HCT116 (cell line): ENCODE data around the gene TMEM229A. TPM values are rescaled to one million over a fixed set of nuclear protein-coding genes. Genes with fewer than 3 reads are reported as not detected.

Experiments
- ATAC-seq: fragments of 200-7000 bp; cut with Tn5 transposase; 2 replicates; pipeline ENCODE4 v1.9.1; 2020; ENCODE audit warnings: mild to moderate bottlenecking, moderate library complexity
- BruUV-seq: library from RNA; stranded (reverse); fragments of 400-500 nt; replicated peaks from 2 replicates; lab custom pipeline; 2021; lab: Mats Ljungman, UMichigan
- CTCF ChIA-PET: fragments of 300-600 bp; sonication (Branson Sonifier 250); formaldehyde crosslinking; loops from one replicate; lab custom pipeline; 2021; ENCODE audit warnings: antibody characterized with exemption; lab: Charles Lee
- POLR2A ChIA-PET: fragments of 300-600, 350-600 bp; sonication (Branson Sonifier 250); formaldehyde crosslinking; loops from one replicate; lab custom pipeline; 2021; ENCODE audit warnings: antibody characterized with exemption; lab: Charles Lee
- RAD21 ChIA-PET, 2 experiments: fragments of 300-600 bp; sonication (Branson Sonifier 250); formaldehyde crosslinking; loops; one replicate each; lab custom pipeline; 2023; ENCODE audit warnings: low total read pairs in 2 of 2; ENCODE audit not compliant: uncharacterized antibody in 2 of 2, unreplicated experiment in 2 of 2, low non-redundant PET in 1 of 2; lab: Charles Lee
- DNase-seq: peaks from one replicate; pipeline ENCODE4 v3.0.0-alpha.2; 2010; ENCODE audit warnings: low read depth, low spot score
- H2AFZ ChIP-seq: fragments of 200-600 bp; shearing (Covaris generic), sonication (generic); 2 replicates; pipeline ENCODE4 v1.6.1; 2017; ENCODE audit warnings: low read depth, mixed run types, mixed read lengths, antibody characterized with exemption, low read length; ENCODE audit not compliant: poor library complexity, severe bottlenecking
- H3K27ac ChIP-seq: 2 replicates; pipeline ENCODE4 v1.5.1; 2012; ENCODE audit warnings: low read depth, low read length
- H3K27me3 ChIP-seq: fragments of 200-600 bp; sonication (generic); 2 replicates; pipeline ENCODE4 v1.6.1; 2016; ENCODE audit warnings: mixed run types, low read length, mixed read lengths; ENCODE audit not compliant: insufficient read depth
- H3K36me3 ChIP-seq, 2 experiments: fragments of 200-500 bp in 1 of 2; fragments of 200-600 bp in 1 of 2; sonication (Bioruptor generic) in 1 of 2; sonication (generic) in 1 of 2; 2 replicates each; pipeline versions ENCODE4 v1.5.1 to v1.6.1; 2014 to 2016; ENCODE audit warnings: low read length in 2 of 2, inconsistent platforms in 1 of 2, mixed read lengths in 1 of 2, mixed run types in 1 of 2; ENCODE audit not compliant: insufficient read depth in 2 of 2, control insufficient read depth in 1 of 2
- H3K4me1 ChIP-seq, 2 experiments: fragments of 200-600 bp in 1 of 2; sonication (generic) in 1 of 2; 2 replicates each; pipeline versions ENCODE4 v1.5.1 to v1.6.1; 2012 to 2017; ENCODE audit warnings: low read length in 2 of 2, inconsistent platforms in 1 of 2, mild to moderate bottlenecking in 1 of 2, mixed read lengths in 1 of 2, mixed run types in 1 of 2, moderate library complexity in 1 of 2; ENCODE audit not compliant: insufficient read depth in 2 of 2, control insufficient read depth in 1 of 2
- H3K4me2 ChIP-seq: fragments of 200-600 bp; sonication (generic); 2 replicates; pipeline ENCODE4 v1.6.1; 2017; ENCODE audit warnings: mixed run types, low read length, mixed read lengths
- H3K4me3 ChIP-seq, 2 experiments: fragments of 200-600 bp in 1 of 2; sonication (generic) in 1 of 2; replicated peaks in 1 of 2; 2 replicates each; pipeline ENCODE4 v1.5.1; 2011 to 2016; ENCODE audit warnings: low read length in 2 of 2, control low read depth in 1 of 2, low read depth in 1 of 2, mild to moderate bottlenecking in 1 of 2, mixed read lengths in 1 of 2, mixed run types in 1 of 2
- H3K79me2 ChIP-seq: fragments of 200-600 bp; sonication (generic); 2 replicates; pipeline ENCODE4 v1.6.1; 2017; ENCODE audit warnings: mild to moderate bottlenecking, mixed run types, low read length, moderate library complexity, mixed read lengths; ENCODE audit not compliant: insufficient read depth
- H3K9ac ChIP-seq: fragments of 200-600 bp; sonication (generic); 2 replicates; pipeline ENCODE4 v1.6.1; 2016; ENCODE audit warnings: low read length, mixed read lengths
- H3K9me2 ChIP-seq: fragments of 200-600 bp; sonication (generic), shearing (Covaris generic); 2 replicates; pipeline ENCODE4 v1.6.1; 2017; ENCODE audit warnings: mixed run types, mild to moderate bottlenecking, moderate library complexity; ENCODE audit not compliant: insufficient read depth
- H3K9me3 ChIP-seq, 2 experiments: fragments of 200-500 bp in 1 of 2; fragments of 200-600 bp in 1 of 2; sonication (Bioruptor generic) in 1 of 2; sonication (generic) in 1 of 2; 2 replicates each; pipeline ENCODE4 v1.6.1; 2014 to 2017; ENCODE audit warnings: low read length in 2 of 2, mixed read lengths in 2 of 2, inconsistent platforms in 1 of 2, low read depth in 1 of 2, mild to moderate bottlenecking in 1 of 2, mixed run types in 1 of 2, moderate library complexity in 1 of 2; ENCODE audit not compliant: control insufficient read depth in 1 of 2, insufficient read depth in 1 of 2
- H4K20me1 ChIP-seq: fragments of 200-600 bp; sonication (generic), shearing (Covaris generic); 2 replicates; pipeline ENCODE4 v1.6.1; 2017; ENCODE audit warnings: mixed run types, mild to moderate bottlenecking, moderate library complexity; ENCODE audit not compliant: insufficient read depth
- FOSL1 ChIP-seq: IDR thresholded peaks from 2 replicates; pipeline ENCODE4 v1.6.1; 2012; ENCODE audit warnings: low read depth
- MAX ChIP-seq: IDR thresholded peaks from 2 replicates; pipeline ENCODE4 v1.6.1; 2012
- RAD21 ChIP-seq: IDR thresholded peaks from 2 replicates; pipeline ENCODE4 v1.6.1; 2012; ENCODE audit warnings: low read depth, mild to moderate bottlenecking
- SP1 ChIP-seq: IDR thresholded peaks from 2 replicates; pipeline ENCODE4 v1.6.1; 2012; ENCODE audit warnings: low read depth
- YY1 ChIP-seq: IDR thresholded peaks from 2 replicates; pipeline ENCODE4 v1.6.1; 2011; ENCODE audit warnings: low read length, low read depth, moderate library complexity, mild to moderate bottlenecking; ENCODE audit not compliant: insufficient replicate concordance; ENCODE audit errors: extremely low read depth
- intact Hi-C: fragments of 100-400 bp; cut with micrococcal nuclease; formaldehyde crosslinking; loops from 2 replicates; pipeline ENCODE4 v1.10.0; 2022
- total RNA-seq: library from RNA; stranded (reverse); gene quantifications from one replicate; pipeline ENCODE4 v1.2.1, GENCODE V29; 2021; ENCODE audit not compliant: unreplicated experiment
- TF ChIP-seq, protein P1 (sequence below), 3 experiments: fragments of 200-600 bp in 1 of 3; sonication (generic) in 1 of 3; IDR thresholded peaks in 2 of 3; conservative IDR thresholded peaks in 1 of 3; 2 replicates each; pipeline ENCODE4 v1.5.1; 2012 to 2017; ENCODE audit warnings: low read depth in 2 of 3, low read length in 2 of 3, antibody characterized with exemption in 1 of 3, borderline replicate concordance in 1 of 3, control low read depth in 1 of 3, mild to moderate bottlenecking in 1 of 3, mixed read lengths in 1 of 3, mixed run types in 1 of 3, moderate library complexity in 1 of 3; ENCODE audit not compliant: insufficient read depth in 1 of 3
- TF ChIP-seq, protein P2 (sequence below): IDR thresholded peaks from 2 replicates; pipeline ENCODE4 v1.6.1; 2012; ENCODE audit warnings: low read depth
- TF ChIP-seq, protein P3 (sequence below): IDR thresholded peaks from 2 replicates; pipeline ENCODE4 v1.6.1; 2011; ENCODE audit warnings: mild to moderate bottlenecking, low read length, moderate library complexity; ENCODE audit not compliant: insufficient replicate concordance; ENCODE audit errors: extremely low read depth

Gene TMEM229A
- total RNA-seq, 1 experiment from 2014 or later: not detected

GRCh38 chr7:124076841-124077240 lies 44.0 kb upstream of the TMEM229A start (continued):
- TF ChIP-seq, protein P1, sequence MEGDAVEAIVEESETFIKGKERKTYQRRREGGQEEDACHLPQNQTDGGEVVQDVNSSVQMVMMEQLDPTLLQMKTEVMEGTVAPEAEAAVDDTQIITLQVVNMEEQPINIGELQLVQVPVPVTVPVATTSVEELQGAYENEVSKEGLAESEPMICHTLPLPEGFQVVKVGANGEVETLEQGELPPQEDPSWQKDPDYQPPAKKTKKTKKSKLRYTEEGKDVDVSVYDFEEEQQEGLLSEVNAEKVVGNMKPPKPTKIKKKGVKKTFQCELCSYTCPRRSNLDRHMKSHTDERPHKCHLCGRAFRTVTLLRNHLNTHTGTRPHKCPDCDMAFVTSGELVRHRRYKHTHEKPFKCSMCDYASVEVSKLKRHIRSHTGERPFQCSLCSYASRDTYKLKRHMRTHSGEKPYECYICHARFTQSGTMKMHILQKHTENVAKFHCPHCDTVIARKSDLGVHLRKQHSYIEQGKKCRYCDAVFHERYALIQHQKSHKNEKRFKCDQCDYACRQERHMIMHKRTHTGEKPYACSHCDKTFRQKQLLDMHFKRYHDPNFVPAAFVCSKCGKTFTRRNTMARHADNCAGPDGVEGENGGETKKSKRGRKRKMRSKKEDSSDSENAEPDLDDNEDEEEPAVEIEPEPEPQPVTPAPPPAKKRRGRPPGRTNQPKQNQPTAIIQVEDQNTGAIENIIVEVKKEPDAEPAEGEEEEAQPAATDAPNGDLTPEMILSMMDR (IDR thresholded peaks at IDR 0.05 in 2 of 3, conservative IDR thresholded peaks at IDR 0.05 in 1 of 3; ENCODE audit: borderline replicate concordance in 1 of 3, insufficient read depth in 1 of 3, low read depth in 2 of 3, low read length in 2 of 3): no peak
- TF ChIP-seq, protein P2, sequence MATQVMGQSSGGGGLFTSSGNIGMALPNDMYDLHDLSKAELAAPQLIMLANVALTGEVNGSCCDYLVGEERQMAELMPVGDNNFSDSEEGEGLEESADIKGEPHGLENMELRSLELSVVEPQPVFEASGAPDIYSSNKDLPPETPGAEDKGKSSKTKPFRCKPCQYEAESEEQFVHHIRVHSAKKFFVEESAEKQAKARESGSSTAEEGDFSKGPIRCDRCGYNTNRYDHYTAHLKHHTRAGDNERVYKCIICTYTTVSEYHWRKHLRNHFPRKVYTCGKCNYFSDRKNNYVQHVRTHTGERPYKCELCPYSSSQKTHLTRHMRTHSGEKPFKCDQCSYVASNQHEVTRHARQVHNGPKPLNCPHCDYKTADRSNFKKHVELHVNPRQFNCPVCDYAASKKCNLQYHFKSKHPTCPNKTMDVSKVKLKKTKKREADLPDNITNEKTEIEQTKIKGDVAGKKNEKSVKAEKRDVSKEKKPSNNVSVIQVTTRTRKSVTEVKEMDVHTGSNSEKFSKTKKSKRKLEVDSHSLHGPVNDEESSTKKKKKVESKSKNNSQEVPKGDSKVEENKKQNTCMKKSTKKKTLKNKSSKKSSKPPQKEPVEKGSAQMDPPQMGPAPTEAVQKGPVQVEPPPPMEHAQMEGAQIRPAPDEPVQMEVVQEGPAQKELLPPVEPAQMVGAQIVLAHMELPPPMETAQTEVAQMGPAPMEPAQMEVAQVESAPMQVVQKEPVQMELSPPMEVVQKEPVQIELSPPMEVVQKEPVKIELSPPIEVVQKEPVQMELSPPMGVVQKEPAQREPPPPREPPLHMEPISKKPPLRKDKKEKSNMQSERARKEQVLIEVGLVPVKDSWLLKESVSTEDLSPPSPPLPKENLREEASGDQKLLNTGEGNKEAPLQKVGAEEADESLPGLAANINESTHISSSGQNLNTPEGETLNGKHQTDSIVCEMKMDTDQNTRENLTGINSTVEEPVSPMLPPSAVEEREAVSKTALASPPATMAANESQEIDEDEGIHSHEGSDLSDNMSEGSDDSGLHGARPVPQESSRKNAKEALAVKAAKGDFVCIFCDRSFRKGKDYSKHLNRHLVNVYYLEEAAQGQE: no peak
- no peak for TF ChIP-seq MAX

GRCh38 chr7:124074007-124074406 lies 41.1 kb upstream of the TMEM229A start:
- no peaks in the 10 kb centered on the region for H3K79me2 ChIP-seq
- no peak overlapping the region for H3K9ac ChIP-seq
- intact Hi-C loops: no loop called here
- CTCF ChIA-PET: no interaction called here
- TF ChIP-seq, protein P1 (IDR thresholded peaks at IDR 0.05 in 2 of 3, conservative IDR thresholded peaks at IDR 0.05 in 1 of 3; ENCODE audit: borderline replicate concordance in 1 of 3, insufficient read depth in 1 of 3, low read depth in 2 of 3, low read length in 2 of 3): no peak
- no peak for TF ChIP-seq FOSL1
- no peak for TF ChIP-seq SP1
- no peak for TF ChIP-seq YY1
- no peak for TF ChIP-seq RAD21
- TF ChIP-seq, protein P3, sequence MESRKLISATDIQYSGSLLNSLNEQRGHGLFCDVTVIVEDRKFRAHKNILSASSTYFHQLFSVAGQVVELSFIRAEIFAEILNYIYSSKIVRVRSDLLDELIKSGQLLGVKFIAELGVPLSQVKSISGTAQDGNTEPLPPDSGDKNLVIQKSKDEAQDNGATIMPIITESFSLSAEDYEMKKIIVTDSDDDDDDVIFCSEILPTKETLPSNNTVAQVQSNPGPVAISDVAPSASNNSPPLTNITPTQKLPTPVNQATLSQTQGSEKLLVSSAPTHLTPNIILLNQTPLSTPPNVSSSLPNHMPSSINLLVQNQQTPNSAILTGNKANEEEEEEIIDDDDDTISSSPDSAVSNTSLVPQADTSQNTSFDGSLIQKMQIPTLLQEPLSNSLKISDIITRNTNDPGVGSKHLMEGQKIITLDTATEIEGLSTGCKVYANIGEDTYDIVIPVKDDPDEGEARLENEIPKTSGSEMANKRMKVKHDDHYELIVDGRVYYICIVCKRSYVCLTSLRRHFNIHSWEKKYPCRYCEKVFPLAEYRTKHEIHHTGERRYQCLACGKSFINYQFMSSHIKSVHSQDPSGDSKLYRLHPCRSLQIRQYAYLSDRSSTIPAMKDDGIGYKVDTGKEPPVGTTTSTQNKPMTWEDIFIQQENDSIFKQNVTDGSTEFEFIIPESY: no peak
- DNase-seq (no peak), ATAC-seq (no peak)
- no peak overlapping the region for H3K4me2 ChIP-seq
- no peak overlapping the region for H3K27ac ChIP-seq
- H3K4me3 ChIP-seq: no peak overlapping the region
- no peaks in the 10 kb centered on the region for H4K20me1 ChIP-seq
- BruUV-seq: no TSS peak
- RAD21 ChIA-PET: no interaction called here
- no peaks in the 10 kb centered on the region for H3K9me3 ChIP-seq
- H2AFZ ChIP-seq: no peak overlapping the region
- H3K9me2 ChIP-seq: no peaks in the 10 kb centered on the region
- H3K36me3 ChIP-seq: no peaks in the 10 kb centered on the region
- POLR2A ChIA-PET: no interaction called here
- no peaks in the 10 kb centered on the region for H3K27me3 ChIP-seq
- H3K4me1 ChIP-seq: peaks cover 4 to 10% of the 10 kb centered on the region in 2 experiments; a peak in 3 of 4 replicates
